NB4 (cell line): ENCODE data around the gene KCTD6.

Source experiments
- DNase-seq: peaks from one replicate; pipeline ENCODE4 v3.0.0; 2010; ENCODE audit warnings: low read depth
- H3K4me3 ChIP-seq: one replicate; pipeline ENCODE4 v1.5.1; 2011; ENCODE audit warnings: mild to moderate bottlenecking, low read depth, low read length, moderate library complexity
- CTCF ChIP-seq: IDR thresholded peaks from one replicate; pipeline ENCODE4 v1.5.1; 2012; ENCODE audit warnings: low read depth, low read length
- MAX ChIP-seq: IDR thresholded peaks from 2 replicates; pipeline ENCODE4 v1.6.1; 2011; ENCODE audit warnings: low read depth, low read length
- MYC ChIP-seq: IDR thresholded peaks from 2 replicates; pipeline ENCODE4 v1.6.1; 2011; ENCODE audit warnings: low read depth, low read length
- POLR2A ChIP-seq: IDR thresholded peaks from 2 replicates; pipeline ENCODE4 v1.6.1; 2011; ENCODE audit warnings: mild to moderate bottlenecking; ENCODE audit not compliant: insufficient read length; ENCODE audit errors: extremely low read depth

KCTD6 gene

DNA sequence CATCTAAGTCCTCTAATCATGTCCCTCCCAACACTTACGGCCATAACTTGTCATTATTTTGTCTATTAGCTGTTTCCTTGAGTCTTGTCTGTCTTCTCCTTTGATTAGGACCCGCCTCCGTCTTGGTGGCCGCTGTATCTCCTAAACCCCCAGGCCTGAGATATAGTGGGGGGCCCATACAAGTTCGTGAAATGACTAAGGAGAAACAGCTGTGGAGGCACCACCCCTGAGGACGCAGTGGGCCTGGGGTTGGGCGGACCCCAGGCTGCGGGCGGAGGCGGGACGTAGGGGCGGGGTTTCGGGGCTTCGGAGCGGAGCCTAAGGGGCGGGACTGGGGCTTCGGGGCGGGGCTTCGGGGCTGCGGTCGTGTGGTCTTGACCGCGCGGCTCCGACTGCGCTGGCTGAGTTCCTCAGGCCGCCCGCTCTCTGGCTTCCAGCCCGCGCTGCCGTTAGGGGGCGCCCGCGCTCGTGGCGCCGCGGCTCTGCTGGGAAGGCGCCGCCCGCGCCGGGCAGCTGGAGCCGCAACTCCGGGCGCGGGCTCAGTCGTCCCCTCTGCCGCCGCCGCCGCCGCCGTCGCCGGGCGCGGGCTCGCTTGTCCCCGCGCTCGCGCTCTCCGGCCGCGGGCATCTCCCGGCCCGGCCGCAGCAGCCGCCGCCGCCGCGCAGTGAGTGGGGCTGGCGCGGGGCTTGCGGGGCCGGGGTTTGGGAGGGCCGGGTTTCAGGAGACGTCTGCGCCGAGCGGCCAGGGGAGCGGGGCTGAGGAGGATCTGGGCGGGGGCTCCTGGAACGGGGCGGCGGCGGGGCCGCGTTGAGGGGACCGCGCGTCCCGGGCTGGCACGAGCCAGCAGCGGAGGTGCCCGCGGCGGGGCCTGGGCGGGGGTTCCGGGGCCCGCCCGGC, at the start of gene KCTD6:
KCTD6 (plus strand) TSS at position 591 of the 897 bp plus-strand sequence. CDS start 6,660 bp downstream, outside the sequence.
- peak; percentile 94 for DNase-seq
- peak within 1 kb of the TSS; percentile 80 for H3K4me3 ChIP-seq
- TF ChIP-seq MYC (peak; percentile 51), CTCF (peak; percentile 51), POLR2A (peak; percentile 25), MAX (0 out of 2 replicates have a peak, but pooled peaks have one; percentile 17)

GRCh38 chr3:58452176-58452575, 39.7 kb upstream of the KCTD6 start:
- DNase-seq, result no peak
- no peak overlapping the region for H3K4me3 ChIP-seq
- TF ChIP-seq MYC, result no peak
- no peak for TF ChIP-seq CTCF
- TF ChIP-seq MAX, result no peak
- TF ChIP-seq POLR2A, result no peak

GRCh38 chr3:58459160-58459559, 32.7 kb upstream of the KCTD6 start:
- DNase-seq, result no peak
- no peak overlapping the region for H3K4me3 ChIP-seq
- TF ChIP-seq CTCF, result no peak
- no peak for TF ChIP-seq MAX
- no peak for TF ChIP-seq POLR2A
- no peak for TF ChIP-seq MYC

- H3K4me3 ChIP-seq, result no peak overlapping the region
- TF ChIP-seq MYC, result no peak
- TF ChIP-seq POLR2A, result no peak
- TF ChIP-seq CTCF, result no peak
- no peak for TF ChIP-seq MAX
- DNase-seq, result no peak
These were observed 29.1 kb upstream of the KCTD6 start for GRCh38 chr3:58462829-58463180.

DNA sequence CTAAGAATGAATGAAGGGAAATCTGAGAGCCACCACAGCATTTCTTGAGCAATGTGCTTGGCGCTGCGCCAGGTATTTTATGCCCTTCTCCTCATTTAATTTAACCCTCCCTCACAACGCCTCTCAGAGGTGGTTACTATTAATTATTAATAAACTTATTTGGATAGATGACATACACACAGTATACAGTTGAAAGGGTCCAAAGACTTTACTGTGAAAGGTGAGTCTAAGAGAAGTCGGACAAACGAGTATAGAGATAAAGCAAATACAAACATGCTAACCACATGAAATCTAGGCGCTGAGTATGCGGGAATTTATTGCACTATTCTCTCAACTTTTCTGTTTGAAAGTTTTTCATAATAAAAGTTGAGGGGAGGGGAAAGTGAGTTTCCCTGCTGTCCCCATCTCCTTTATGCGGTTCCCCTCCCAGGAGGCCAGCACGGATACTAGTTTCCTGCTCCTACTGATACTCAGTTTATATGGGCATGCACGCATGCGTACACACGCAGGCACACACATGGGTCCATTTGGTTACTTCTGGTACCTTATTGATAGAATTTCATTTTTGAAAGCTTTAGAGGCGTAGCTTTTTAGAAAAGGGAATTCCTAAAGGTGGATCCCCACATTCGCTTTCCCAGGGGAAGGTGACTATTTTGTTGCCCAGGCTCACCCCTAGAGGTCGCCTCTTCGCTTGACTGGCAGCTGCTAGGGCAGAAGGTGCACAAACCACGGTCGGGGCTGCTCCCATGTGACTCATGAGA, 28.5 kb upstream of the KCTD6 start:
- peak; percentile 82 for DNase-seq
- TF ChIP-seq MAX (peak; percentile 77), POLR2A (no peak), MYC (peak; percentile 77), CTCF (peak; percentile 95)
- no peak overlapping the region for H3K4me3 ChIP-seq
